ENCODE data around the gene ZC3H13. TPM values are rescaled to one million over a fixed set of nuclear protein-coding genes. Genes with fewer than 3 reads are reported as not detected.

The ZC3H13 gene
- total and polyA plus RNA-seq, 2 of the 8 experiments (the other 6 are each of a cell fraction or from before 2014, with no cell fraction given) = 5.1 to 57.8 TPM

DNA sequence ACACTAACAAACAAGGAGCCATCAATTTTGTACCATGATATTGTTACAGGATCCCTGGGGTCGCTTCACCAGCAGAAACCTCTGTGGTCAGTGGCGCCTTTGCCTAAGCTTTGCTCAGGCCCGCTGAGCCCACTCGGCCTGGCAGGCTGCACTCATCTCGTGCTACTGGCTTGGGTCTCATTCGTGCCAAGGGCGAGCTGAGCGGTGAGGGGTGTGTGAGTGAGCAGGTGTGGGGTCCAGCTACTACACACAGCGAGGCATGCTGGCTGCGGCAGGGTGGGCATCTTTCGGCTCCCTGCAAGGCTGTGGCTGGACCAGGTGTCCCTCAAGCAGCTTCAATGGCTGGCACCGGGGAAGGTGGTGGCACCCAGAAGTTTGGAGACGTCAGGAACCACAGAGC is 33.2 kb upstream of the ZC3H13 start (continued):
- TF ChIP-seq CHD1 (IDR thresholded peaks at IDR 0.05; ENCODE audit: low read depth, low read length) (no peak), SP2 (IDR thresholded peaks at IDR 0.05; ENCODE audit: low read length) (no peak), TAF7 (optimal IDR thresholded peaks at IDR 0.05; ENCODE audit: borderline replicate concordance, low read depth, low read length) (no peak), BRCA1 (IDR thresholded peaks at IDR 0.05; ENCODE audit: low read depth, low read length) (no peak), TBP (IDR thresholded peaks at IDR 0.05; ENCODE audit: low read depth, low read length) (no peak), SP1 (IDR thresholded peaks at IDR 0.05; ENCODE audit: low read depth, low read length) (no peak)
- TF ChIP-seq, protein P1, sequence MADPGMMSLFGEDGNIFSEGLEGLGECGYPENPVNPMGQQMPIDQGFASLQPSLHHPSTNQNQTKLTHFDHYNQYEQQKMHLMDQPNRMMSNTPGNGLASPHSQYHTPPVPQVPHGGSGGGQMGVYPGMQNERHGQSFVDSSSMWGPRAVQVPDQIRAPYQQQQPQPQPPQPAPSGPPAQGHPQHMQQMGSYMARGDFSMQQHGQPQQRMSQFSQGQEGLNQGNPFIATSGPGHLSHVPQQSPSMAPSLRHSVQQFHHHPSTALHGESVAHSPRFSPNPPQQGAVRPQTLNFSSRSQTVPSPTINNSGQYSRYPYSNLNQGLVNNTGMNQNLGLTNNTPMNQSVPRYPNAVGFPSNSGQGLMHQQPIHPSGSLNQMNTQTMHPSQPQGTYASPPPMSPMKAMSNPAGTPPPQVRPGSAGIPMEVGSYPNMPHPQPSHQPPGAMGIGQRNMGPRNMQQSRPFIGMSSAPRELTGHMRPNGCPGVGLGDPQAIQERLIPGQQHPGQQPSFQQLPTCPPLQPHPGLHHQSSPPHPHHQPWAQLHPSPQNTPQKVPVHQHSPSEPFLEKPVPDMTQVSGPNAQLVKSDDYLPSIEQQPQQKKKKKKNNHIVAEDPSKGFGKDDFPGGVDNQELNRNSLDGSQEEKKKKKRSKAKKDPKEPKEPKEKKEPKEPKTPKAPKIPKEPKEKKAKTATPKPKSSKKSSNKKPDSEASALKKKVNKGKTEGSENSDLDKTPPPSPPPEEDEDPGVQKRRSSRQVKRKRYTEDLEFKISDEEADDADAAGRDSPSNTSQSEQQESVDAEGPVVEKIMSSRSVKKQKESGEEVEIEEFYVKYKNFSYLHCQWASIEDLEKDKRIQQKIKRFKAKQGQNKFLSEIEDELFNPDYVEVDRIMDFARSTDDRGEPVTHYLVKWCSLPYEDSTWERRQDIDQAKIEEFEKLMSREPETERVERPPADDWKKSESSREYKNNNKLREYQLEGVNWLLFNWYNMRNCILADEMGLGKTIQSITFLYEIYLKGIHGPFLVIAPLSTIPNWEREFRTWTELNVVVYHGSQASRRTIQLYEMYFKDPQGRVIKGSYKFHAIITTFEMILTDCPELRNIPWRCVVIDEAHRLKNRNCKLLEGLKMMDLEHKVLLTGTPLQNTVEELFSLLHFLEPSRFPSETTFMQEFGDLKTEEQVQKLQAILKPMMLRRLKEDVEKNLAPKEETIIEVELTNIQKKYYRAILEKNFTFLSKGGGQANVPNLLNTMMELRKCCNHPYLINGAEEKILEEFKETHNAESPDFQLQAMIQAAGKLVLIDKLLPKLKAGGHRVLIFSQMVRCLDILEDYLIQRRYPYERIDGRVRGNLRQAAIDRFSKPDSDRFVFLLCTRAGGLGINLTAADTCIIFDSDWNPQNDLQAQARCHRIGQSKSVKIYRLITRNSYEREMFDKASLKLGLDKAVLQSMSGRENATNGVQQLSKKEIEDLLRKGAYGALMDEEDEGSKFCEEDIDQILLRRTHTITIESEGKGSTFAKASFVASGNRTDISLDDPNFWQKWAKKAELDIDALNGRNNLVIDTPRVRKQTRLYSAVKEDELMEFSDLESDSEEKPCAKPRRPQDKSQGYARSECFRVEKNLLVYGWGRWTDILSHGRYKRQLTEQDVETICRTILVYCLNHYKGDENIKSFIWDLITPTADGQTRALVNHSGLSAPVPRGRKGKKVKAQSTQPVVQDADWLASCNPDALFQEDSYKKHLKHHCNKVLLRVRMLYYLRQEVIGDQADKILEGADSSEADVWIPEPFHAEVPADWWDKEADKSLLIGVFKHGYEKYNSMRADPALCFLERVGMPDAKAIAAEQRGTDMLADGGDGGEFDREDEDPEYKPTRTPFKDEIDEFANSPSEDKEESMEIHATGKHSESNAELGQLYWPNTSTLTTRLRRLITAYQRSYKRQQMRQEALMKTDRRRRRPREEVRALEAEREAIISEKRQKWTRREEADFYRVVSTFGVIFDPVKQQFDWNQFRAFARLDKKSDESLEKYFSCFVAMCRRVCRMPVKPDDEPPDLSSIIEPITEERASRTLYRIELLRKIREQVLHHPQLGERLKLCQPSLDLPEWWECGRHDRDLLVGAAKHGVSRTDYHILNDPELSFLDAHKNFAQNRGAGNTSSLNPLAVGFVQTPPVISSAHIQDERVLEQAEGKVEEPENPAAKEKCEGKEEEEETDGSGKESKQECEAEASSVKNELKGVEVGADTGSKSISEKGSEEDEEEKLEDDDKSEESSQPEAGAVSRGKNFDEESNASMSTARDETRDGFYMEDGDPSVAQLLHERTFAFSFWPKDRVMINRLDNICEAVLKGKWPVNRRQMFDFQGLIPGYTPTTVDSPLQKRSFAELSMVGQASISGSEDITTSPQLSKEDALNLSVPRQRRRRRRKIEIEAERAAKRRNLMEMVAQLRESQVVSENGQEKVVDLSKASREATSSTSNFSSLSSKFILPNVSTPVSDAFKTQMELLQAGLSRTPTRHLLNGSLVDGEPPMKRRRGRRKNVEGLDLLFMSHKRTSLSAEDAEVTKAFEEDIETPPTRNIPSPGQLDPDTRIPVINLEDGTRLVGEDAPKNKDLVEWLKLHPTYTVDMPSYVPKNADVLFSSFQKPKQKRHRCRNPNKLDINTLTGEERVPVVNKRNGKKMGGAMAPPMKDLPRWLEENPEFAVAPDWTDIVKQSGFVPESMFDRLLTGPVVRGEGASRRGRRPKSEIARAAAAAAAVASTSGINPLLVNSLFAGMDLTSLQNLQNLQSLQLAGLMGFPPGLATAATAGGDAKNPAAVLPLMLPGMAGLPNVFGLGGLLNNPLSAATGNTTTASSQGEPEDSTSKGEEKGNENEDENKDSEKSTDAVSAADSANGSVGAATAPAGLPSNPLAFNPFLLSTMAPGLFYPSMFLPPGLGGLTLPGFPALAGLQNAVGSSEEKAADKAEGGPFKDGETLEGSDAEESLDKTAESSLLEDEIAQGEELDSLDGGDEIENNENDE (IDR thresholded peaks at IDR 0.05; ENCODE audit: insufficient replicate concordance, low read length) = no peak

Measured in H1 (cell line).